ENCODE data around the gene OTX1. TPM values are rescaled to one million over a fixed set of nuclear protein-coding genes. Genes with fewer than 3 reads are reported as not detected.

Gene OTX1
- total RNA-seq, 1 donor from 2014 or later, result 0.30 TPM

DNA sequence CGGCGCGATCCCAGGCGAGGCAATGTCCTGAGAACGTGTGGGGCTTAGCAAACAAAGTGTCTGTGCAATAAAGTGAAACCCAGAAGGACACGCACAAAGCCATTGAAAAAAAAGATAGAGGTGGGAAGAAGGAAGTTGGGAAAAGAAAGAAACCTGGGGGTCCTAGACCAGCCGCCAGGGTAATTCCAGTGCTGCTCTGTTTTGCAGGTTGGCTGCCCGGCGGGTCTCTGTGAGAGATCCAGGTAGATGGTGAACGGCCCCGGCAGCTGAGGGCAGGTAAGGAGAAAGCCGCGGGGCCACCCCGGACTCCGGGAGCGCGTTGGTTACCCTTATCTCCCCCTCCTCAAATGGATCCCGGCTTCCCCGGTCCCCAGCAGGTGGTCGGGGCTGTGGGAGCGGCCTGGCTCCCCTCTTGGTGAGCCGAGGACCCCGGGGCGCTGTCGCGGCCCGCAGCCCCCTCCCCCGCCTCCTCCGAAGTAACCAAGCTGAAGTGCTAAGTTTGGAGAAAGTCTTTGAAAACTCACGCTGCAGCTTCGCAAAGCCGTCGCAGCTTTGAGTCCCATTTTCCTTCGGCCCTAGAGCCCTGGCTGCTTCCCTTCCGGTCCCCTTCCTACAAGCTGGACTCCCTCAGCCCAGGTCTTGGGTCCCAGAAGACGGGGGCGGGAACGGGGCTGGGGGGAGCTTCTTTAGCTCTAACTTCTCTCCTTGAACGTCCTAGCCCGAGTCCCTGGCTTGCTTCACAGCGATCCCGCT, 588 bp downstream of the OTX1 start:
- peak overlapping the region; percentile 61 for H3K9ac ChIP-seq (ENCODE audit: low read length)
- Mint-ChIP-seq H3K4me1 (ENCODE audit: low read depth, unreplicated experiment) (peaks cover 7% of the 10 kb centered on the region), H3K27ac (ENCODE audit: unreplicated experiment) (peak overlapping the region; percentile 50), H3K4me3 (ENCODE audit: unreplicated experiment) (peak overlapping the region; percentile 79), H3K27me3 (ENCODE audit: low read depth, unreplicated experiment) (peaks cover 82% of the 10 kb centered on the region), H3K9me3 (ENCODE audit: unreplicated experiment) (peaks cover 32% of the 10 kb centered on the region), H3K36me3 (ENCODE audit: low read depth, unreplicated experiment) (peaks cover 8% of the 10 kb centered on the region)
- FAIRE-seq (no peak), DNase-seq (ENCODE audit: low read depth) (no peak)
- H3K27me3 ChIP-seq (ENCODE audit: insufficient read depth, low read length), result peaks cover 86% of the 10 kb centered on the region
- H3K79me2 ChIP-seq (ENCODE audit: insufficient read depth, low read length), result peaks cover 54% of the 10 kb centered on the region
- H3K4me1 ChIP-seq (ENCODE audit: insufficient read depth, low read length), result peaks cover 20% of the 10 kb centered on the region
- H3K4me3 ChIP-seq (ENCODE audit: insufficient read depth, low read depth, low read length), result peak overlapping the region; percentile 61
- peak overlapping the region; percentile 92 for H3K4me2 ChIP-seq (ENCODE audit: low read length)
- H2AFZ ChIP-seq (ENCODE audit: low read depth, low read length), result peak overlapping the region; percentile 56
- peaks cover 64% of the 10 kb centered on the region for H4K20me1 ChIP-seq (ENCODE audit: insufficient read depth, low read length)
- no peak overlapping the region for H3K27ac ChIP-seq (ENCODE audit: low read depth, low read length)
- H3K36me3 ChIP-seq (ENCODE audit: insufficient read depth, low read length), result no peaks in the 10 kb centered on the region
- TF ChIP-seq EZH2 (IDR thresholded peaks at IDR 0.05; ENCODE audit: insufficient read depth, low read length), result peak; percentile 77
- TF ChIP-seq, protein P1, sequence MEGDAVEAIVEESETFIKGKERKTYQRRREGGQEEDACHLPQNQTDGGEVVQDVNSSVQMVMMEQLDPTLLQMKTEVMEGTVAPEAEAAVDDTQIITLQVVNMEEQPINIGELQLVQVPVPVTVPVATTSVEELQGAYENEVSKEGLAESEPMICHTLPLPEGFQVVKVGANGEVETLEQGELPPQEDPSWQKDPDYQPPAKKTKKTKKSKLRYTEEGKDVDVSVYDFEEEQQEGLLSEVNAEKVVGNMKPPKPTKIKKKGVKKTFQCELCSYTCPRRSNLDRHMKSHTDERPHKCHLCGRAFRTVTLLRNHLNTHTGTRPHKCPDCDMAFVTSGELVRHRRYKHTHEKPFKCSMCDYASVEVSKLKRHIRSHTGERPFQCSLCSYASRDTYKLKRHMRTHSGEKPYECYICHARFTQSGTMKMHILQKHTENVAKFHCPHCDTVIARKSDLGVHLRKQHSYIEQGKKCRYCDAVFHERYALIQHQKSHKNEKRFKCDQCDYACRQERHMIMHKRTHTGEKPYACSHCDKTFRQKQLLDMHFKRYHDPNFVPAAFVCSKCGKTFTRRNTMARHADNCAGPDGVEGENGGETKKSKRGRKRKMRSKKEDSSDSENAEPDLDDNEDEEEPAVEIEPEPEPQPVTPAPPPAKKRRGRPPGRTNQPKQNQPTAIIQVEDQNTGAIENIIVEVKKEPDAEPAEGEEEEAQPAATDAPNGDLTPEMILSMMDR (IDR thresholded peaks at IDR 0.05; ENCODE audit: insufficient read depth, low read depth, low read length), result no peak
- H3K9me3 ChIP-seq (ENCODE audit: insufficient read depth, low read depth, low read length), result no peaks in the 10 kb centered on the region

DNA sequence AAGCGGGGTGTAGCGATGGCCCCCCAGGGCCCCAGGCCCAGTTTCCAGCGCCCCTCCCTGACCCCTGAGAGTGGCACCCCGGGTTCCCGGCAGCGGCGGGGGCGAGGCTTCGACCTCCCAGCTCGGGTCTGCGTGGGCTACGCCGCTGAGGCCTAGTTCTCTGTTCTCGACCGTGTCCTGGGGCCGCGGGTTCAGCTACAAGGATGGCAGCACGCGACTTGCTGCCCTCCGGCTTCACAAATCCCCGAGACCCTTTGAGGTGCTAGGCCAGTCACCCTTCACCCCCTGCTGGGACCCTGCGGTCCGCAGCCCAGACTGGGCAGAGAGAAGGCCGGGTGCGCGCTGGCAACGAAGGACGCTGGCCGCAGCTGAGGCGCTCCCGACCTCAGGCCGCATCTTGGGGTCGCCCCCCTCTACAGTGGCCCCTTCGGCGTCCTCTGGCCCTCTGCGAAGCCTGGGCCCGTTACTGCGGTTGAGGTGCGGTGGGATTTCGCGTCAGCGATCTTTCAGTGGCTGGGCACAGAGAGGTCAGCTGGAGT, 1.2 kb downstream of the OTX1 start:
- Histone ChIP-seq H3K4me3 (ENCODE audit: insufficient read depth, low read depth, low read length) (peak overlapping the region; percentile 61), H3K9me3 (ENCODE audit: insufficient read depth, low read depth, low read length) (no peaks in the 10 kb centered on the region), H2AFZ (ENCODE audit: low read depth, low read length) (no peak overlapping the region), H3K79me2 (ENCODE audit: insufficient read depth, low read length) (peaks cover 57% of the 10 kb centered on the region), H4K20me1 (ENCODE audit: insufficient read depth, low read length) (peaks cover 63% of the 10 kb centered on the region), H3K36me3 (ENCODE audit: insufficient read depth, low read length) (no peaks in the 10 kb centered on the region), H3K4me2 (ENCODE audit: low read length) (peak overlapping the region; percentile 92), H3K27ac (ENCODE audit: low read depth, low read length) (no peak overlapping the region), H3K27me3 (ENCODE audit: insufficient read depth, low read length) (peaks cover 91% of the 10 kb centered on the region), H3K4me1 (ENCODE audit: insufficient read depth, low read length) (peaks cover 20% of the 10 kb centered on the region), H3K9ac (ENCODE audit: low read length) (peak overlapping the region; percentile 61)
- FAIRE-seq (no peak), DNase-seq (ENCODE audit: low read depth) (no peak)
- no peak for TF ChIP-seq EZH2 (IDR thresholded peaks at IDR 0.05; ENCODE audit: insufficient read depth, low read length)
- TF ChIP-seq, protein P1 (IDR thresholded peaks at IDR 0.05; ENCODE audit: insufficient read depth, low read depth, low read length), result no peak
- Mint-ChIP-seq H3K27ac (ENCODE audit: unreplicated experiment) (no peak overlapping the region), H3K4me1 (ENCODE audit: low read depth, unreplicated experiment) (peaks cover 5% of the 10 kb centered on the region), H3K4me3 (ENCODE audit: unreplicated experiment) (no peak overlapping the region), H3K9me3 (ENCODE audit: unreplicated experiment) (peaks cover 35% of the 10 kb centered on the region), H3K27me3 (ENCODE audit: low read depth, unreplicated experiment) (peaks cover 82% of the 10 kb centered on the region), H3K36me3 (ENCODE audit: low read depth, unreplicated experiment) (peaks cover 3% of the 10 kb centered on the region)
